ENCODE measurements around the gene HEATR5A.
A peak's percentile ranks its signal among the peaks of the same experiment; 100 is the strongest.
"Not testable (repeated sequence)": the region's sequence is repeated elsewhere in the genome, so short reads cannot be mapped to it uniquely, and the experiment has no call there.

The HEATR5A gene

GRCh38 chr14:31341280-31341679 lies 79.1 kb downstream of the HEATR5A start:
- TF ChIP-seq ZFX (IDR thresholded peaks at IDR 0.05; ENCODE audit: borderline replicate concordance) (no peak), CTCF (IDR thresholded peaks at IDR 0.05) (no peak)
- H3K27ac ChIP-seq: no peak overlapping the region

- peak overlapping the region; percentile 24; the same call in 1 of the 2 replicates for H3K27ac ChIP-seq
- TF ChIP-seq CTCF (IDR thresholded peaks at IDR 0.05) (no peak), ZFX (IDR thresholded peaks at IDR 0.05; ENCODE audit: borderline replicate concordance) (no peak)
These were observed 79.9 kb downstream of the HEATR5A start for GRCh38 chr14:31340297-31341063.

- TF ChIP-seq ZFX (IDR thresholded peaks at IDR 0.05; ENCODE audit: borderline replicate concordance) (no peak), CTCF (IDR thresholded peaks at IDR 0.05) (no peak)
These were observed 80.6 kb downstream of the HEATR5A start for GRCh38 chr14:31339743-31340142.

GRCh38 chr14:31337331-31337730 lies 83.0 kb downstream of the HEATR5A start:
- no peak overlapping the region for H3K27ac ChIP-seq
- no peak for TF ChIP-seq ZFX (IDR thresholded peaks at IDR 0.05; ENCODE audit: borderline replicate concordance)
- no peak for TF ChIP-seq CTCF (IDR thresholded peaks at IDR 0.05)

More at GRCh38 chr14:31339743-31340142, 80.6 kb downstream of the HEATR5A start:
- peak overlapping the region; percentile 24; the same call in 1 of the 2 replicates for H3K27ac ChIP-seq

GRCh38 chr14:31336646-31337045 lies 83.7 kb downstream of the HEATR5A start:
- no peak for TF ChIP-seq ZFX (IDR thresholded peaks at IDR 0.05; ENCODE audit: borderline replicate concordance)
- TF ChIP-seq CTCF (IDR thresholded peaks at IDR 0.05): no peak
- no peak overlapping the region for H3K27ac ChIP-seq

GRCh38 chr14:31331395-31331794 lies 89.0 kb downstream of the HEATR5A start:
- H3K27ac ChIP-seq: not testable (repeated sequence)

- not testable (repeated sequence) for H3K27ac ChIP-seq
These were observed 90.4 kb downstream of the HEATR5A start for GRCh38 chr14:31329876-31330521.

- TF ChIP-seq ZFX (IDR thresholded peaks at IDR 0.05; ENCODE audit: borderline replicate concordance): no peak
- 0 out of 2 replicates have a peak, but pooled peaks have one; percentile 11 for TF ChIP-seq CTCF (IDR thresholded peaks at IDR 0.05)
These were observed 94.2 kb downstream of the HEATR5A start for GRCh38 chr14:31326111-31326510.

More at GRCh38 chr14:31326111-31326510, 94.2 kb downstream of the HEATR5A start:
- H3K27ac ChIP-seq: no peak overlapping the region
